ENCODE measurements around the gene GPN2. TPM values are rescaled to one million over a fixed set of nuclear protein-coding genes. Genes with fewer than 3 reads are reported as not detected.

The GPN2 gene
- total and polyA plus RNA-seq, 2 donors (not counting 3 experiments of a cell fraction or from before 2014, with no cell fraction given) = 21.9 to 37.4 TPM

DNA sequence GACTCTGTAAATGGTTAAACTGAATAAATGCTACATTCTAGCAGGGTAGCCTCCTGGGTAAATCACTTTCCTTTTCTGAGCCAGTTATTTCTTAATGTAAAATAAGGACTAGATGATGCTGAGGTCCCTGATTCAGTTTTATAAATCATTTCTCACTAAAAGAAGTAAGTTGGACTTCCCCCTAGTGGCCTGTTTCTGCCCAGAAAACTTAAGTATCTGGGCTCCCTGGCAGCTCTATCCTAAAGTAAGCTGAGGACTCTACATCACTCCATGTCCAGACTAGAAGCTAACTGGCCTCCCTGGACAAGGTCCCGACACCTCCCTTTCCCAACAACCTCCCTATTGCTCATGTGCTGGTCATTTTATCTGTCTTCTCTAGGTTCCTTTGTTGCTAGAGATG, 3.0 kb downstream of the GPN2 start:
- H3K36me3 ChIP-seq (ENCODE audit: control insufficient read depth in 2 of 2, extremely low read depth in 1 of 2, insufficient read depth in 2 of 2, low read length in 2 of 2) = peaks cover 23 to 32% of the 10 kb centered on the region in 2 experiments
- POLR2A ChIA-PET = no interaction called here
- H3K9ac ChIP-seq (replicated peaks; ENCODE audit: extremely low read depth, insufficient read depth, low read length) = no peak overlapping the region
- peaks cover 6% of the 10 kb centered on the region for H3K4me1 ChIP-seq (ENCODE audit: control insufficient read depth, extremely low read depth, insufficient read depth, low read length)
- no peaks in the 10 kb centered on the region for H4K20me1 ChIP-seq (replicated peaks; ENCODE audit: control insufficient read depth, extremely low read depth, insufficient read depth, low read length)
- TF ChIP-seq POLR2AphosphoS5 (IDR thresholded peaks at IDR 0.05; ENCODE audit: insufficient read depth, low read depth, low read length) = no peak
- TF ChIP-seq, protein P1, sequence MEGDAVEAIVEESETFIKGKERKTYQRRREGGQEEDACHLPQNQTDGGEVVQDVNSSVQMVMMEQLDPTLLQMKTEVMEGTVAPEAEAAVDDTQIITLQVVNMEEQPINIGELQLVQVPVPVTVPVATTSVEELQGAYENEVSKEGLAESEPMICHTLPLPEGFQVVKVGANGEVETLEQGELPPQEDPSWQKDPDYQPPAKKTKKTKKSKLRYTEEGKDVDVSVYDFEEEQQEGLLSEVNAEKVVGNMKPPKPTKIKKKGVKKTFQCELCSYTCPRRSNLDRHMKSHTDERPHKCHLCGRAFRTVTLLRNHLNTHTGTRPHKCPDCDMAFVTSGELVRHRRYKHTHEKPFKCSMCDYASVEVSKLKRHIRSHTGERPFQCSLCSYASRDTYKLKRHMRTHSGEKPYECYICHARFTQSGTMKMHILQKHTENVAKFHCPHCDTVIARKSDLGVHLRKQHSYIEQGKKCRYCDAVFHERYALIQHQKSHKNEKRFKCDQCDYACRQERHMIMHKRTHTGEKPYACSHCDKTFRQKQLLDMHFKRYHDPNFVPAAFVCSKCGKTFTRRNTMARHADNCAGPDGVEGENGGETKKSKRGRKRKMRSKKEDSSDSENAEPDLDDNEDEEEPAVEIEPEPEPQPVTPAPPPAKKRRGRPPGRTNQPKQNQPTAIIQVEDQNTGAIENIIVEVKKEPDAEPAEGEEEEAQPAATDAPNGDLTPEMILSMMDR (IDR thresholded peaks at IDR 0.05; ENCODE audit: extremely low read depth in 1 of 2, insufficient read depth in 1 of 2, low read depth in 1 of 2, low read length in 2 of 2) = peak; percentile 30 to 40
- H3K4me2 ChIP-seq (ENCODE audit: insufficient read depth, low read length) = no peak overlapping the region
- CTCF ChIA-PET = interaction anchor here (0.6 to 2.7 kb wide), 18 partner anchors 8 to 387 kb away, joined by 3 to 18 read pairs (median 4); partner anchors contain the start of genes GPATCH3 and ZDHHC18
- no peak overlapping the region for H2AFZ ChIP-seq (ENCODE audit: low read depth, low read length)
- no peaks in the 10 kb centered on the region for H3K27me3 ChIP-seq (ENCODE audit: control insufficient read depth in 2 of 2, insufficient read depth in 2 of 2, low read length in 2 of 2)
- no peaks in the 10 kb centered on the region for H3K9me1 ChIP-seq (replicated peaks; ENCODE audit: control insufficient read depth, extremely low read depth, insufficient read depth, low read length)
- DNase-seq (ENCODE audit: low read depth, low spot score) = peak; percentile 27
- intact Hi-C loops (cut with micrococcal nuclease) (no loop called here), dilution Hi-C loops (cut with MboI; ENCODE audit: extremely low pct_ligation_motif_present, low sequenced_read_pairs) (no loop called here)
- no TSS peak for BruUV-seq (replicated peaks)
- no peak overlapping the region for H3K4me3 ChIP-seq (replicated peaks in 1 of 3; ENCODE audit: insufficient read depth in 1 of 3, low read depth in 1 of 3, low read length in 3 of 3)
- no peaks in the 10 kb centered on the region for H3K9me3 ChIP-seq (replicated peaks; ENCODE audit: control insufficient read depth, insufficient read depth, low read length)
- no peak overlapping the region for H3K27ac ChIP-seq (ENCODE audit: insufficient read depth, low read depth, low read length)
- peaks cover 18% of the 10 kb centered on the region for H3K79me2 ChIP-seq (ENCODE audit: control insufficient read depth, insufficient read depth, low read length)
- peak; percentile 60 for FAIRE-seq

DNA sequence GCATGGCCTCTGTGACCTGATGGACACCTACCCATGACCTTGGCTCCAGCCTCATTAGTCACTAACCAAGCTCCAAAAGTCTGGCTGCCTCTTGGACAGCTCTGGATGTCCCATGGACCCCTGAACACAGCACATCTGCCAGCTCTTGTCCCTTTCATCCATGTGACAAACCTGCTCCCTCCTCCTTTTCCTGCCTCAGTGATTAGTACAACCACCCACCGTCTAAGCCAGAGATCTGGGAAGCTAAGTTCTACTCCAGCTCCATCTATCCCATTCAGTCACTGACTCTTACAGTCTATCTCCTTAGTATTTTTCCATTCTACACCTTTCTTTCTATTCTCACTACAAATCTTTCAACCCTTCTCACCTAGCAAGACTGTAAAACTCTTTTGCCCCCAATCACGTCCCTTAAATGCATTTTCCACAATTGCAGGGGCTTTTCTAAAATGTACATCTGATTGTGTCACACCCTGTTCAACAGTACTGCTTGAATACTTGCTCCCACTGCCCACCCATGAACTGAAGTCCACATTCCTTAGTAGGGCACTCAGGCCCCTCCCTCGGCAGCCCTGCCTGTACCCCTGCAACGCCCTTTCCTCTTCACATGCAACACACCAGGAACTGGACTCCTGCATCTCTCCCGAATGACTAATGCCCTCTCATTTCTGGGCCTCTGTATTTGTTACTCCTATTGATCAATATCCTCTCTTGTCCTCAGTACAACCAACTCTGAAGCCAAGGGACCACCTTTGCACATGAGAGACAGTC, 7.2 kb downstream of the GPN2 start:
- Histone ChIP-seq H3K4me1 (ENCODE audit: control insufficient read depth, extremely low read depth, insufficient read depth, low read length) (no peaks in the 10 kb centered on the region), H3K79me2 (ENCODE audit: control insufficient read depth, insufficient read depth, low read length) (no peaks in the 10 kb centered on the region), H3K4me3 (replicated peaks in 1 of 3; ENCODE audit: insufficient read depth in 1 of 3, low read depth in 1 of 3, low read length in 3 of 3) (no peak overlapping the region), H3K9ac (replicated peaks; ENCODE audit: extremely low read depth, insufficient read depth, low read length) (no peak overlapping the region), H3K36me3 (ENCODE audit: control insufficient read depth in 2 of 2, extremely low read depth in 1 of 2, insufficient read depth in 2 of 2, low read length in 2 of 2) (peaks cover 23 to 39% of the 10 kb centered on the region in 2 experiments), H3K9me3 (replicated peaks; ENCODE audit: control insufficient read depth, insufficient read depth, low read length) (no peaks in the 10 kb centered on the region), H2AFZ (ENCODE audit: low read depth, low read length) (no peak overlapping the region), H3K27ac (ENCODE audit: insufficient read depth, low read depth, low read length) (no peak overlapping the region), H3K9me1 (replicated peaks; ENCODE audit: control insufficient read depth, extremely low read depth, insufficient read depth, low read length) (no peaks in the 10 kb centered on the region), H3K27me3 (ENCODE audit: control insufficient read depth in 2 of 2, insufficient read depth in 2 of 2, low read length in 2 of 2) (no peaks in the 10 kb centered on the region), H3K4me2 (ENCODE audit: insufficient read depth, low read length) (no peak overlapping the region), H4K20me1 (replicated peaks; ENCODE audit: control insufficient read depth, extremely low read depth, insufficient read depth, low read length) (no peaks in the 10 kb centered on the region)
- ChIA-PET POLR2A (no interaction called here), CTCF (interaction anchor here (0.9 to 2.4 kb wide), 5 partner anchors 10 to 281 kb away, joined by 3 to 13 read pairs (median 3); no protein-coding TSS in a partner anchor)
- BruUV-seq (replicated peaks) = no TSS peak
- dilution Hi-C loops (cut with MboI; ENCODE audit: extremely low pct_ligation_motif_present, low sequenced_read_pairs) = no loop called here
- no peak for DNase-seq (ENCODE audit: low read depth, low spot score)
- intact Hi-C loops (cut with micrococcal nuclease) = no loop called here
- TF ChIP-seq MYC (IDR thresholded peaks at IDR 0.05; ENCODE audit: low read depth, low read length) = no peak
- TF ChIP-seq, protein P1 (IDR thresholded peaks at IDR 0.05; ENCODE audit: extremely low read depth in 1 of 2, insufficient read depth in 1 of 2, low read depth in 1 of 2, low read length in 2 of 2) = no peak
- no peak for TF ChIP-seq GATA2 (IDR thresholded peaks at IDR 0.05; ENCODE audit: insufficient read depth, insufficient read length, low read depth, low read length)
- TF ChIP-seq POLR2AphosphoS5 (IDR thresholded peaks at IDR 0.05; ENCODE audit: insufficient read depth, low read depth, low read length) = no peak
- no peak for TF ChIP-seq JUN (IDR thresholded peaks at IDR 0.05; ENCODE audit: borderline replicate concordance, insufficient read depth, insufficient read length, low read depth)
- TF ChIP-seq EZH2 (IDR thresholded peaks at IDR 0.05; ENCODE audit: borderline replicate concordance, low read depth, low read length, severe bottlenecking) = no peak
- TF ChIP-seq POLR2A (IDR thresholded peaks at IDR 0.05; ENCODE audit: low read depth, low read length) = no peak
- TF ChIP-seq, protein P2, sequence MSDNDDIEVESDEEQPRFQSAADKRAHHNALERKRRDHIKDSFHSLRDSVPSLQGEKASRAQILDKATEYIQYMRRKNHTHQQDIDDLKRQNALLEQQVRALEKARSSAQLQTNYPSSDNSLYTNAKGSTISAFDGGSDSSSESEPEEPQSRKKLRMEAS (IDR thresholded peaks at IDR 0.05; ENCODE audit: insufficient read depth, insufficient read length) = no peak
- no peak for TF ChIP-seq FOS (IDR thresholded peaks at IDR 0.05; ENCODE audit: borderline replicate concordance, insufficient read depth, low read length)
- no peak for FAIRE-seq

Measured in endothelial cell of umbilical vein (primary cell).